ENCODE results near the gene BLVRA.
A peak's percentile ranks its signal among the peaks of the same experiment; 100 is the strongest.

Gene BLVRA

DNA sequence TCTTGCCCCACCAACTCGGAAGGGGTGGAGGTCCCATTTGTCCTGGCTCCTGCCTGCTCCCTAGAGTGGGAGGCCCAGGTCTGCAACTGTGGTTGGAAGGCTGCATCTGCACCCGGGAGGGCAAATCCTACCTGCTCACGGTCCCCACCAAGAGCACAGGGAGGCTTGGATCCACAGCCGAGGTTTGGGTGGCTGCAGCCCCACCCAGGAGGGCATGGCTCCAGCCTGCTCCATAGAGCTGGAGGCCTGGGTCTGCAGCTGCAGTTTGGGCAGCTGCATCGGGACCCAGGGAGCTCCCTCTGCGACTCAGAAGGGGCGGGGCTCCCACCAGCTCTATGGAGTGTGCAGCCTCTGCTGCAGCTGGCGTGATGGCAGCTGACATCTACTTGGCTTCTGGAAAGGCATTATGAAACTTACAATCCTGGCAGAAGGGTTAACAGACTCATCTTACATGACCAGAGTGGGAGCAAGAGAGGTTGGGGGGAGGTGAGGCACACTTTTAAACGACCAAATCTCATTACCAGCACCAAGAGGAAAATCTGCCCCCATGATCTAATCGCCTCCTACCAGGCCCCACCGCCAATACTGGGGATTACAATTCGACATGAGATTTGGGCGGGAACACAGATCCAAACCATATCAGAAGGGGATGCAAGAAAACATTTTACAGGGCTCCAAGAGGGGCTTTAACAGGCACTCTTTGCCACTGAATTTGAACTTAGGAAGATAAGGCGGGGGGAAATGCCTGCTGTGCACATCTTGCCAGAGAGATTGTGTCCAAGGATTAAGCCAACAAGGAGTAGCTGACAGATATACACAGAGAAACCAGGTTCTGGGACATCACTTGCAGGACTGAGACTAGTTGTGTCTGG, 8.2 kb upstream of the BLVRA start:
- no peak overlapping the region for H3K9ac ChIP-seq (ENCODE audit: low read depth, low read length)
- no peak overlapping the region for H3K27ac ChIP-seq (ENCODE audit: low read depth, low read length)
- H3K4me3 ChIP-seq (ENCODE audit: low read length): no peak overlapping the region
- no peaks in the 10 kb centered on the region for H3K36me3 ChIP-seq (ENCODE audit: insufficient read depth, low read length)
- no peaks in the 10 kb centered on the region for H3K4me1 ChIP-seq (ENCODE audit: insufficient read depth, low read length)
- no peaks in the 10 kb centered on the region for H3K9me3 ChIP-seq (ENCODE audit: insufficient read depth, low read depth, low read length)
- WGBS: 75% methylated on average over 14 of the region's 14 CpGs
- no peaks in the 10 kb centered on the region for H3K27me3 ChIP-seq (ENCODE audit: insufficient read depth, low read length)

DNA sequence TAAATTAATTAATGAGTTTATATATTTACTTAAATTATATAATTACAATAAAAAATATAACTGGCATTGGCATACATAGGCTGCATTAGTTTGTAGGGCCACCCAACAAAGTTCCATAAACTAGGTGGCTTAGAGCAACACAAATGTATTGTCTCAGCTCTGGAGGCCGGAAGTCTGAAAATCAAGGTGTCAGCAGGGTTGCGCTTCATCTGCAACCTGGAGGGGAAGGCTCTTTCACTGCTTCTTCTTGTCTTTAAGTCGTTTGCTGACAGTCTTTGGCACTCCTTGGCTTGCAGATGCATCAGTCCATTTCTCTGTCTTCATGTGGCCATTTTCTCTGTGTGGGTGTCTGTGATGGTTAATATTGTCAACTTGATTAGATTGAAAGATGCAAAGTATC, 6.1 kb upstream of the BLVRA start:
- 83% methylated on average over 3 of the region's 3 CpGs for WGBS
- Histone ChIP-seq H3K36me3 (ENCODE audit: insufficient read depth, low read length) (no peaks in the 10 kb centered on the region), H3K4me3 (ENCODE audit: low read length) (no peak overlapping the region), H3K4me1 (ENCODE audit: insufficient read depth, low read length) (no peaks in the 10 kb centered on the region), H3K27me3 (ENCODE audit: insufficient read depth, low read length) (peaks cover 11% of the 10 kb centered on the region), H3K9me3 (ENCODE audit: insufficient read depth, low read depth, low read length) (no peaks in the 10 kb centered on the region), H3K9ac (ENCODE audit: low read depth, low read length) (no peak overlapping the region), H3K27ac (ENCODE audit: low read depth, low read length) (no peak overlapping the region)

DNA sequence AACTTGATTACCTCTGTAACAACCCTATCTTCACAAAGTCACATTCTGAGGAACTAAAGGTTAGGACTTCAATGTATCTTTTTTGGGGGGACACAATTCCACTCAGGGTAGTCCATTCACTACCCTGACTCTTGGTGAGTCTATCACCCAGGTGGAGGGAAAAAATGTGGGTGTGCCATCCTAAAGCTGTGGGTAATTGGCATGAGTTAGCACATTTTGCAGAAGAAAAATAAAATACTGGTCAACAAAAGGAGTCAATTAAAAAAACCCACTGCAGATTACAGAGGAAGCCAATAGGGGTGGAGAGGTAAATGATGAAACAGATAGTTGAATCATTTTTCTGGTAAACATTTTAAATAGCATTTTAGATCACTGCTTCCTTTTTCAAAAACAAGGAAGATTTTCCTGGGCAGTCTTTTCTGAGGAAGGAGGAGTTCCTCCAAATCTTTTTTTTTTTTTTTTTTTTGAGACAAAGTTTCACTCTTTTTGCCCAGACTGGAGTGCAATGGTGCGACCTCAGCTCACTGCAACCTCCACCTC, 5.1 kb upstream of the BLVRA start:
- H3K27me3 ChIP-seq (ENCODE audit: insufficient read depth, low read length): peaks cover 20% of the 10 kb centered on the region
- no peaks in the 10 kb centered on the region for H3K4me1 ChIP-seq (ENCODE audit: insufficient read depth, low read length)
- H3K36me3 ChIP-seq (ENCODE audit: insufficient read depth, low read length): no peaks in the 10 kb centered on the region
- no peak overlapping the region for H3K27ac ChIP-seq (ENCODE audit: low read depth, low read length)
- 92% methylated on average over 1 of the region's 1 CpG for WGBS
- H3K9me3 ChIP-seq (ENCODE audit: insufficient read depth, low read depth, low read length): no peaks in the 10 kb centered on the region
- no peak overlapping the region for H3K4me3 ChIP-seq (ENCODE audit: low read length)
- H3K9ac ChIP-seq (ENCODE audit: low read depth, low read length): no peak overlapping the region

DNA sequence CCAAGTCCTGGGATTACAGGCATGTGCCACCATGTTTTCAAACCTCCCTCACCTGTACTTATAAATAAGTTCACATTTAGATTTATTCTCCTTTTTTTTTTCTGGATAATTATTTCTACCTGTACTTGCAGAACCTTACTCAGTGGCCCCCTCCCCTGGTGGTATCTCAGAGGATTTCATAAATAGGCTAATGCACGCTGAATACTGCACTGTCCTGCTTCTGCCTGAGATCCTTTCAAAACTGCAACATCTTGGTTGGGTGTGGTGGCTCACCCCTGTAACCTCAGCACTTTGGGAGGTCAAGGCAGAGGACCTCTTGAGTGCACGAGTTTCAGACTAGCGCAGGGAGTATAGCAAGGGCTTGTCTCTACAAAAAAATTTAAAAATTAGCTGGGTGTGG, 4.6 kb upstream of the BLVRA start:
- Histone ChIP-seq H3K27me3 (ENCODE audit: insufficient read depth, low read length) (peaks cover 23% of the 10 kb centered on the region), H3K36me3 (ENCODE audit: insufficient read depth, low read length) (no peaks in the 10 kb centered on the region), H3K9me3 (ENCODE audit: insufficient read depth, low read depth, low read length) (no peaks in the 10 kb centered on the region), H3K4me1 (ENCODE audit: insufficient read depth, low read length) (no peaks in the 10 kb centered on the region), H3K4me3 (ENCODE audit: low read length) (no peak overlapping the region), H3K27ac (ENCODE audit: low read depth, low read length) (no peak overlapping the region), H3K9ac (ENCODE audit: low read depth, low read length) (no peak overlapping the region)
- WGBS: 94% methylated on average over 3 of the region's 3 CpGs

DNA sequence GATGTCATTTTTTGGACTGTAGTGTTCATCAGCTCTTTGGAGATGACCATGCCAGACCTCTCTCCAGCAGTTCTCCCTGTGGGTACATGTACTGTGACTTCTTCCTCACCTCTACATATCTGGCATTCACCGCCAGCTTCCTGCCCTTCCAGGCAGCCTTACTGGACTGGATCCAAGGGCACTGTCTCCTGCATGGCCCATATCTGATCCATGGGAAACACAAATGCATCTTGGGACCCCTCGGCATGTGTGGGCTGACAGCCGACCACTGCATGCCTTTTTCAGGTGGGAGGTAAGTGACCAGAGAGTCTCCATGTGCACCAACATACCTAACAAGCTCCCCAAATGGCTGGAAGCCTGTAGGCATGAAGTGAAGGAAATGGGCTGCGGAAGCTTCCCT, 3.9 kb upstream of the BLVRA start:
- H3K9me3 ChIP-seq (ENCODE audit: insufficient read depth, low read depth, low read length): no peaks in the 10 kb centered on the region
- peaks cover 5% of the 10 kb centered on the region; the same call in 1 of the 2 replicates for H3K4me1 ChIP-seq (ENCODE audit: insufficient read depth, low read length)
- no peak overlapping the region for H3K9ac ChIP-seq (ENCODE audit: low read depth, low read length)
- H3K4me3 ChIP-seq (ENCODE audit: low read length): no peak overlapping the region
- WGBS: 95% methylated on average over 4 of the region's 4 CpGs
- no peak overlapping the region for H3K27ac ChIP-seq (ENCODE audit: low read depth, low read length)
- peaks cover 30% of the 10 kb centered on the region for H3K27me3 ChIP-seq (ENCODE audit: insufficient read depth, low read length)
- no peaks in the 10 kb centered on the region for H3K36me3 ChIP-seq (ENCODE audit: insufficient read depth, low read length)

DNA sequence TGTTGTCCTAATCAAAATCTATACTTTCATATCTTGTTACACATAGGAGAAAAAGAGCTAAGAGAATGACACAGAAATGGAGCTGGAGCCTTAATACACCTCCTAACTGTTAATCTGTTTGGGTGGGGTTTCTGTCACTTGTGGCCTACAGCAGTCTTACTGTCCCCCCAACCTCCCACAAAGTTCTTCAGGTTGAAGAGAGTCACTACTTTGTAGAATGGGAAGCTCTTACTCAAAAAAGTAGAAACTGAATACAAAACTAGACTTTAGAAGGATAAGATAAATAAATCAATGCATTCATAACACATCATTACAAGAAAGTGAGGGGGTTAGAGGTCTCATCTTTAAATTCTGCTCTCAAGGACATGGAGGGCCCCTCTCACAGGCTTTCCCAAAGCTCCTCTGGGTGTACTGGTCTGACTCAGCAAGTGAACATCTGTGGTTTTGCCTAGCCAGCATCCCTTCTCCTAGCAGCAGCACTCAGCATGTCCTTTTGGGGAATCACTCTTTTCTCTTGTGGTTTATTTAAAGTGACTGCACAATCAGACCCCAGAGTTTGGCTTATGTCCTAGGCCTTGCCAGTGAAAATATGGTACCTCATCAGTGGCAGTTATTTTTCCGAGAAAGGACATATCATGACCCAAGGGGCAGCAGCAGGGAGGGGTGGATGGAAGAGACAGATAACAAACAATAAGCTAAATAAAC, 2.0 kb upstream of the BLVRA start:
- no peak overlapping the region for H3K9ac ChIP-seq (ENCODE audit: low read depth, low read length)
- H3K36me3 ChIP-seq (ENCODE audit: insufficient read depth, low read length): no peaks in the 10 kb centered on the region
- no peak overlapping the region for H3K27ac ChIP-seq (ENCODE audit: low read depth, low read length)
- no peak overlapping the region for H3K4me3 ChIP-seq (ENCODE audit: low read length)
- peaks cover 39% of the 10 kb centered on the region for H3K27me3 ChIP-seq (ENCODE audit: insufficient read depth, low read length)
- no peaks in the 10 kb centered on the region for H3K9me3 ChIP-seq (ENCODE audit: insufficient read depth, low read depth, low read length)
- WGBS: 100% methylated on average over 1 of the region's 1 CpG
- H3K4me1 ChIP-seq (ENCODE audit: insufficient read depth, low read length): peaks cover 10% of the 10 kb centered on the region; the same call in 1 of the 2 replicates

DNA sequence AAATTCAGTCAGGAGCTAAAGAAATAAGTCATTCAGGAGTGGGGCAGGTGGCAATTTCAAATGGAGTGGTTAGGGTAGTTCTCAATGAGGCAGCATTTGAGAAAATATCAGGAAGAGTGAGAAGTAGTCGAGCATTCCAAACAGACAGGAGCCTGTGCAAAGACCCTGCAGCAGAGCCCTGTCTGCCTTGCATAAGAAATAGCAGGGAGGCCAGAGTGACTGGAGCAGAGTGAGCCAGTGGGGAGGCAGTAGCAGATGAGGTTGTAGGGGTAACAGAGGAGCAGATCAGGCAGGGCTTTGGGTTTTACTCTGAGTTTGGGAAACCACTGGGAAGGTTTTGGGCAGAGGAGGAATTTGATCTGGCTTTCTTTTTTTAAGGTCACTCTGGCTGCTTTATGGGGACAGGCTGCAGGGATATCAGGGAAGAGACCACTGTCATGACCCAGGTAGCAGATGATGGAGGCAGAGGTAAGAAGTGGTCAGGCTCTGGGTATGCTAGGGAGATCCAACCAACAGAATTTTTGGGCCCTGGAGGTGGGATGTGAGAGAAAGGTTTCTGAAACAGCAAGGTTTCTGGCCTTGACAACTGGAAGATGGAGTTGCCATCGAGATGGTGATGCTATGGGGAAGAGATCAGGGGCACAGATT, 1.3 kb upstream of the BLVRA start:
- peak overlapping the region; percentile 81; the same call in 1 of the 2 replicates for H3K4me3 ChIP-seq (ENCODE audit: low read length)
- no peaks in the 10 kb centered on the region for H3K36me3 ChIP-seq (ENCODE audit: insufficient read depth, low read length)
- WGBS: 90% methylated on average over 2 of the region's 2 CpGs
- no peak overlapping the region for H3K27ac ChIP-seq (ENCODE audit: low read depth, low read length)
- no peaks in the 10 kb centered on the region for H3K9me3 ChIP-seq (ENCODE audit: insufficient read depth, low read depth, low read length)
- peaks cover 39% of the 10 kb centered on the region for H3K27me3 ChIP-seq (ENCODE audit: insufficient read depth, low read length)
- H3K9ac ChIP-seq (ENCODE audit: low read depth, low read length): no peak overlapping the region
- peaks cover 12% of the 10 kb centered on the region; the same call in 1 of the 2 replicates for H3K4me1 ChIP-seq (ENCODE audit: insufficient read depth, low read length)

DNA sequence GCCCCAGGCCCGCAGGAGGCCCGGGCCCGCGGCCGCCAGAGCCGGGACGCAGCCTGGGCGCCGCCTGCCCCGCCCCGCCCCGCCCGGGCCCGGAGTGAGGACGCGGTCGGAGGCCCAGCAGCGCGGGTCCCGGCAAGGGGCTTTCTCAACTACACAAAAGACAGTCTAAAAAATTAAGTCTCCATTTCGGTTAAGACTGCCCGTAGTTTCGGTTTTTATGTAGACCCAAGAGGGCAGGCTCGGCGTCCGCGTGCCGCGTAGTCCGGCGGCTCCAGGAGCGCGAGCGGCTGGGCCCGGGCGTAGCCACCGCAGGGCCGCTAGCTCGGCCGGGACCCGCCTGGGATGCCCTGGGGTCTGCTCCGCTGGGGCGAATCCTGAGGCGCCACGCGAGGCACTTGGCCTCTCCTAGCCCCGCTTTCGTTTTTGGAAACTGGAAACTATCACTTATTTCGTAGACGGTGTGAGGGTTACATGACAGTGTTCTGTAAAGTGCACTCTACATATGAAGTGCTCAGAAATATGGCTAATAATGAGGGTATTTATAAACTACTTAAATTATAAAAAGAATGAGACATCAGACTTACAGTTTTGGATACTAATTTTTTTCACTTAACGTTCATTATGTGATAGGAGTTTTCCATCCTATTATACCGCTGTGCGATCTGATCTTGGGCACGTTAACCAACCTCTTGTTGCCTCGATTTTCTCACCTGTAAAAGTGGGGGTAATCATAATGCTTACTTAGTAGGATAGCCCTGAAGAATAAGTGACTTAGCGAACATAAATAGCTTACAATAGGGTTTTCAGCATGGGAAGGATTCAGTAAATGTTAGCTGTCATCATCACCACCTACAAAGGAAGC, 573 bp downstream of the BLVRA start:
- Histone ChIP-seq H3K36me3 (ENCODE audit: insufficient read depth, low read length) (no peaks in the 10 kb centered on the region), H3K9ac (ENCODE audit: low read depth, low read length) (peak overlapping the region; percentile 54; the same call in 1 of the 2 replicates), H3K4me3 (ENCODE audit: low read length) (peak overlapping the region; percentile 81), H3K4me1 (ENCODE audit: insufficient read depth, low read length) (peaks cover 25% of the 10 kb centered on the region), H3K27me3 (ENCODE audit: insufficient read depth, low read length) (peaks cover 39% of the 10 kb centered on the region), H3K27ac (ENCODE audit: low read depth, low read length) (no peak overlapping the region), H3K9me3 (ENCODE audit: insufficient read depth, low read depth, low read length) (no peaks in the 10 kb centered on the region)
- 5% methylated on average over 55 of the region's 56 CpGs for WGBS

DNA sequence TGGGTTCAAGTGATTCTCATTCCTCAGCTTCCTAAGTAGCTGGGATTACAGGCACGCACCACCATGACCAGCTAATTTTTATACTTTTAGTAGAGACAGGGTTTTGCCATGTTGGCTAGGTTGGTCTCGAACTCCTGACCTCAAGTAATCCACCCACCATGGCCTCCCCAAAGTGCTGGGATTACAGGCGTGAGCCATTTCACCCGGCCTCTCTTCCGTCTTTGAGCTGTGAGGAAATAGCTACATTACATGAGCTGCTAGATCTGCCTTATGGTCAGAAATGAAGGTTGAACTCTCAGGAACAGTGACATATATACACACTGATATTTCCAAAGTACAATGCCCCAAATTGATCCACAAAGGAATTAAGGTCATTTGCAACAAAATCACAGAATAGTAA, 2.4 kb downstream of the BLVRA start:
- Histone ChIP-seq H3K4me3 (ENCODE audit: low read length) (no peak overlapping the region), H3K36me3 (ENCODE audit: insufficient read depth, low read length) (no peaks in the 10 kb centered on the region), H3K27ac (ENCODE audit: low read depth, low read length) (no peak overlapping the region), H3K9ac (ENCODE audit: low read depth, low read length) (no peak overlapping the region), H3K27me3 (ENCODE audit: insufficient read depth, low read length) (peaks cover 39% of the 10 kb centered on the region), H3K4me1 (ENCODE audit: insufficient read depth, low read length) (peaks cover 35% of the 10 kb centered on the region), H3K9me3 (ENCODE audit: insufficient read depth, low read depth, low read length) (no peaks in the 10 kb centered on the region)
- 92% methylated on average over 4 of the region's 5 CpGs for WGBS

DNA sequence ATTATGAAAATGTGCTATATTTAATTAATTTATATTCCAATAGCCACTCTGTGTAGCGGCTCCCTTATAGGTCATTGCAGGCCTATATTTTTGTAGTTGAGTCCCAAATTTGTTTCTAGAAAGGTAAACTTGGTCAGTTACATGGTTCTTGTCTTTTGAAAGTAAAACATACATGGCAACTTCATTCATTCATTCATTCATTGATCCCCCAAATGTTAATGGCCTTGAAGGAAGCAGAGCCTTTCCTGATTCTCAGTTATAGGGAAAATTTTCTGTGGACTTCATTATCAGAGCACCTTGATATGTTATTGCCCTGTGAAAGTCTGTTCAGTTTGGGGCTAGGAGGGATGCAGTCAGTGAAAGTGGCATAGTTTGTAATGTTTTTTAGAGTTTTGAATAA, 2.9 kb downstream of the BLVRA start:
- H3K4me3 ChIP-seq (ENCODE audit: low read length): no peak overlapping the region

More for the DNA sequence above, 2.9 kb downstream of the BLVRA start:
- H3K27me3 ChIP-seq (ENCODE audit: insufficient read depth, low read length): peaks cover 38% of the 10 kb centered on the region
- peaks cover 35% of the 10 kb centered on the region for H3K4me1 ChIP-seq (ENCODE audit: insufficient read depth, low read length)
- H3K9me3 ChIP-seq (ENCODE audit: insufficient read depth, low read depth, low read length): no peaks in the 10 kb centered on the region
- no peak overlapping the region for H3K9ac ChIP-seq (ENCODE audit: low read depth, low read length)
- no peak overlapping the region for H3K27ac ChIP-seq (ENCODE audit: low read depth, low read length)
- no peaks in the 10 kb centered on the region for H3K36me3 ChIP-seq (ENCODE audit: insufficient read depth, low read length)
- 89% methylated on average over 1 of the region's 1 CpG for WGBS

Measured in HUES64 (cell line).